ENCODE data around the gene CRIP1. TPM values are rescaled to one million over a fixed set of nuclear protein-coding genes. Genes with fewer than 3 reads are reported as not detected.
A peak's percentile ranks its signal among the peaks of the same experiment; 100 is the strongest.

CRIP1 gene
- total RNA-seq, 3 donors from 2014 or later = 24.1 to 32.8 (median 32.8) TPM

GRCh38 chr14:105494606-105494929 lies 7.9 kb downstream of the CRIP1 start:
- Histone ChIP-seq H3K27ac (no peak overlapping the region), H3K36me3 (no peaks in the 10 kb centered on the region), H3K9me3 (no peaks in the 10 kb centered on the region), H3K4me3 (no peak overlapping the region), H3K27me3 (no peaks in the 10 kb centered on the region), H3K4me1 (peaks cover 3 to 10% of the 10 kb centered on the region in 2 donors)
- no peak for TF ChIP-seq POLR2A (IDR thresholded peaks at IDR 0.05)
- intact Hi-C loops (cut with DNase I; ENCODE audit: low total_unique reads) = no loop called here
- no peak for DNase-seq (ENCODE audit: low spot score in 2 of 2)

GRCh38 chr14:105495101-105495989 lies 8.7 kb downstream of the CRIP1 start:
- Histone ChIP-seq H3K4me1 (peaks cover 3 to 13% of the 10 kb centered on the region in 2 donors), H3K27ac (peak overlapping the region; percentile 8 to 63), H3K36me3 (no peaks in the 10 kb centered on the region), H3K9me3 (no peaks in the 10 kb centered on the region), H3K4me3 (peak overlapping the region in 1 of 3 donors; percentile 15), H3K27me3 (no peaks in the 10 kb centered on the region)
- TF ChIP-seq POLR2AphosphoS5 (IDR thresholded peaks at IDR 0.05) (no peak), CTCF (IDR thresholded peaks at IDR 0.05) (no peak), POLR2A (IDR thresholded peaks at IDR 0.05) (no peak)
- peak in 1 of 2 donors; percentile 30 for DNase-seq (ENCODE audit: low spot score in 2 of 2)
- intact Hi-C loops (cut with DNase I; ENCODE audit: low total_unique reads) = no loop called here

GRCh38 chr14:105495990-105496830 lies 9.5 kb downstream of the CRIP1 start:
- TF ChIP-seq POLR2AphosphoS5 (IDR thresholded peaks at IDR 0.05) (no peak), POLR2A (IDR thresholded peaks at IDR 0.05) (no peak), CTCF (IDR thresholded peaks at IDR 0.05) (no peak)
- Histone ChIP-seq H3K4me3 (peak overlapping the region in 1 of 3 donors; percentile 15), H3K9me3 (no peaks in the 10 kb centered on the region), H3K27me3 (no peaks in the 10 kb centered on the region), H3K36me3 (no peaks in the 10 kb centered on the region), H3K4me1 (peaks cover 3 to 13% of the 10 kb centered on the region in 2 donors), H3K27ac (peak overlapping the region; percentile 8 to 63)
- intact Hi-C loops (cut with DNase I; ENCODE audit: low total_unique reads) = no loop called here
- DNase-seq (ENCODE audit: low spot score in 2 of 2) = no peak

GRCh38 chr14:105496831-105497591 lies 10.3 kb downstream of the CRIP1 start:
- no peak for DNase-seq (ENCODE audit: low spot score in 2 of 2)
- no peak for TF ChIP-seq CTCF (IDR thresholded peaks at IDR 0.05)
- no peak for TF ChIP-seq POLR2AphosphoS5 (IDR thresholded peaks at IDR 0.05)
- no peak for TF ChIP-seq POLR2A (IDR thresholded peaks at IDR 0.05)
- Histone ChIP-seq H3K27ac (no peak overlapping the region), H3K4me1 (peaks cover 3 to 13% of the 10 kb centered on the region in 2 donors), H3K4me3 (no peak overlapping the region), H3K27me3 (no peaks in the 10 kb centered on the region), H3K36me3 (no peaks in the 10 kb centered on the region), H3K9me3 (no peaks in the 10 kb centered on the region)
- intact Hi-C loops (cut with DNase I; ENCODE audit: low total_unique reads) = no loop called here

GRCh38 chr14:105497671-105498429 lies 11.2 kb downstream of the CRIP1 start:
- no peaks in the 10 kb centered on the region for H3K9me3 ChIP-seq
- intact Hi-C loops (cut with DNase I; ENCODE audit: low total_unique reads) = no loop called here
- no peak overlapping the region for H3K27ac ChIP-seq
- DNase-seq (ENCODE audit: low spot score in 2 of 2) = no peak
- no peaks in the 10 kb centered on the region for H3K27me3 ChIP-seq
- TF ChIP-seq POLR2AphosphoS5 (IDR thresholded peaks at IDR 0.05) (no peak), POLR2A (IDR thresholded peaks at IDR 0.05) (no peak), CTCF (IDR thresholded peaks at IDR 0.05) (no peak)
- H3K4me1 ChIP-seq = peaks cover 3 to 13% of the 10 kb centered on the region in 2 donors
- no peaks in the 10 kb centered on the region for H3K36me3 ChIP-seq
- H3K4me3 ChIP-seq = no peak overlapping the region

Data from breast epithelium (tissue), 4 donors.